Nephron (organoid): ENCODE measurements around the gene MAP3K6.

ENCODE experiments used
- H3K27ac Mint-ChIP-seq, 3 experiments: 2 replicates each; pipeline ENCODE4 v1.8.0; 2020; ENCODE audit warnings: mixed read lengths in 3 of 3, mild to moderate bottlenecking in 2 of 3, moderate library complexity in 1 of 3
- H3K27me3 Mint-ChIP-seq: 2 replicates; pipeline ENCODE4 v1.8.0; 2021; ENCODE audit warnings: low read depth, mild to moderate bottlenecking, moderate library complexity, mixed read lengths
- H3K36me3 Mint-ChIP-seq: 2 replicates; pipeline ENCODE4 v1.8.0; 2020; ENCODE audit warnings: low read depth, mixed read lengths
- H3K4me1 Mint-ChIP-seq: 2 replicates; pipeline ENCODE4 v1.8.0; 2020; ENCODE audit warnings: mixed read lengths
- H3K4me3 Mint-ChIP-seq, 3 experiments: 2 replicates each; pipeline ENCODE4 v1.8.0; 2020; ENCODE audit warnings: mild to moderate bottlenecking in 3 of 3, mixed read lengths in 3 of 3, moderate library complexity in 2 of 3
- H3K9me3 Mint-ChIP-seq: 2 replicates; pipeline ENCODE4 v1.8.0; 2020; ENCODE audit warnings: mixed read lengths
- CTCF ChIP-seq, 3 experiments: fragments of 200-600 bp; sonication (generic); IDR thresholded peaks; one replicate each; pipeline ENCODE4 v1.5.0; 2021; ENCODE audit warnings: antibody characterized with exemption in 3 of 3; ENCODE audit not compliant: unreplicated experiment in 3 of 3

The MAP3K6 gene

GRCh38 chr1:27366411-27367159, at the start of gene MAP3K6:
Gene MAP3K6 (minus strand): TSS chr1:27366961. CDS start chr1:27366597, 364 bp downstream.
- Mint-ChIP-seq H3K4me1 (peaks cover 23% of the 10 kb centered on the region), H3K36me3 (no peaks in the 10 kb centered on the region), H3K27me3 (peaks cover 4% of the 10 kb centered on the region), H3K9me3 (no peaks in the 10 kb centered on the region), H3K4me3 (peak within 1 kb of the TSS; percentile 88 to 93 (median 91)), H3K27ac (peak within 1 kb of the TSS; percentile 87 to 92 (median 88))
- TF ChIP-seq CTCF (IDR thresholded peaks at IDR 0.05; ENCODE audit: unreplicated experiment in 3 of 3), result peak in 2 of 3 experiments; percentile 14 to 22

- no peak overlapping the region for H3K4me3 Mint-ChIP-seq
- H3K27me3 Mint-ChIP-seq, result no peaks in the 10 kb centered on the region
- no peak for TF ChIP-seq CTCF (IDR thresholded peaks at IDR 0.05; ENCODE audit: unreplicated experiment in 3 of 3)
- no peaks in the 10 kb centered on the region for H3K9me3 Mint-ChIP-seq
- peaks cover 43% of the 10 kb centered on the region for H3K4me1 Mint-ChIP-seq
- no peak overlapping the region for H3K27ac Mint-ChIP-seq
- peaks cover 72% of the 10 kb centered on the region for H3K36me3 Mint-ChIP-seq
Measured at GRCh38 chr1:27414091-27414490, 47.3 kb upstream of the MAP3K6 start.

GRCh38 chr1:27413004-27413403, 46.2 kb upstream of the MAP3K6 start:
- peaks cover 32% of the 10 kb centered on the region for H3K4me1 Mint-ChIP-seq
- no peak for TF ChIP-seq CTCF (IDR thresholded peaks at IDR 0.05; ENCODE audit: unreplicated experiment in 3 of 3)
- H3K36me3 Mint-ChIP-seq, result peaks cover 81% of the 10 kb centered on the region
- no peaks in the 10 kb centered on the region for H3K9me3 Mint-ChIP-seq
- no peak overlapping the region for H3K27ac Mint-ChIP-seq
- no peak overlapping the region for H3K4me3 Mint-ChIP-seq
- H3K27me3 Mint-ChIP-seq, result no peaks in the 10 kb centered on the region

- no peak for TF ChIP-seq CTCF (IDR thresholded peaks at IDR 0.05; ENCODE audit: unreplicated experiment in 3 of 3)
- Mint-ChIP-seq H3K4me1 (peaks cover 27% of the 10 kb centered on the region), H3K36me3 (peaks cover 85% of the 10 kb centered on the region), H3K9me3 (no peaks in the 10 kb centered on the region), H3K27me3 (no peaks in the 10 kb centered on the region), H3K27ac (no peak overlapping the region), H3K4me3 (no peak overlapping the region)
Measured at GRCh38 chr1:27412502-27412901, 45.7 kb upstream of the MAP3K6 start.

GRCh38 chr1:27410709-27411108, 43.9 kb upstream of the MAP3K6 start:
- H3K27me3 Mint-ChIP-seq, result no peaks in the 10 kb centered on the region
- H3K9me3 Mint-ChIP-seq, result no peaks in the 10 kb centered on the region
- peaks cover 26% of the 10 kb centered on the region for H3K4me1 Mint-ChIP-seq
- TF ChIP-seq CTCF (IDR thresholded peaks at IDR 0.05; ENCODE audit: unreplicated experiment in 3 of 3), result no peak
- H3K36me3 Mint-ChIP-seq, result peaks cover 75% of the 10 kb centered on the region
- peak overlapping the region in 2 of 3 experiments; percentile 9 to 22 for H3K27ac Mint-ChIP-seq
- H3K4me3 Mint-ChIP-seq, result no peak overlapping the region

GRCh38 chr1:27409669-27410068, 42.9 kb upstream of the MAP3K6 start:
- no peak overlapping the region for H3K4me3 Mint-ChIP-seq
- peaks cover 64% of the 10 kb centered on the region for H3K36me3 Mint-ChIP-seq
- H3K27me3 Mint-ChIP-seq, result no peaks in the 10 kb centered on the region
- peaks cover 26% of the 10 kb centered on the region for H3K4me1 Mint-ChIP-seq
- H3K9me3 Mint-ChIP-seq, result no peaks in the 10 kb centered on the region
- no peak for TF ChIP-seq CTCF (IDR thresholded peaks at IDR 0.05; ENCODE audit: unreplicated experiment in 3 of 3)
- no peak overlapping the region for H3K27ac Mint-ChIP-seq
